GM19193 (cell line): Measurements from ENCODE around the gene B4GAT1.
A peak's percentile ranks its signal among the peaks of the same experiment; 100 is the strongest.

Experiments
- POLR2A ChIP-seq: IDR thresholded peaks from 4 replicates; pipeline ENCODE4 v1.6.1; 2011; ENCODE audit not compliant: insufficient read depth, insufficient read length; ENCODE audit errors: extremely low read depth

Gene B4GAT1

GRCh38 chr11:66341502-66342126 is 5.8 kb downstream of the B4GAT1 start:
- TF ChIP-seq POLR2A, result no peak

- no peak for TF ChIP-seq POLR2A
Measured at GRCh38 chr11:66340596-66341501, 6.6 kb downstream of the B4GAT1 start.

GRCh38 chr11:66339686-66340483 is 7.5 kb downstream of the B4GAT1 start:
- no peak for TF ChIP-seq POLR2A

- no peak for TF ChIP-seq POLR2A
Measured at GRCh38 chr11:66339162-66339675, 8.2 kb downstream of the B4GAT1 start.

GRCh38 chr11:66338276-66339161 is 8.9 kb downstream of the B4GAT1 start:
- no peak for TF ChIP-seq POLR2A

- TF ChIP-seq POLR2A, result no peak
Measured at GRCh38 chr11:66337103-66337899, 10.1 kb downstream of the B4GAT1 start.

- TF ChIP-seq POLR2A, result peak; percentile 11
Measured at GRCh38 chr11:66336234-66337102, 11.0 kb downstream of the B4GAT1 start, which contains the start of gene RIN1. TSS of gene RIN1 (minus strand) at chr11:66336434. CDS start at chr11:66336402, 32 bp downstream.

- no peak for TF ChIP-seq POLR2A
Measured at GRCh38 chr11:66335531-66336233, 11.7 kb downstream of the B4GAT1 start.

- no peak for TF ChIP-seq POLR2A
Measured at GRCh38 chr11:66334605-66335442, 12.6 kb downstream of the B4GAT1 start.

- TF ChIP-seq POLR2A, result no peak
Measured at GRCh38 chr11:66333896-66334604, 13.4 kb downstream of the B4GAT1 start.
